Stimulated activated CD8-positive, alpha-beta memory T cell treated with anti-CD3 and anti-CD28 coated beads, Interleukin-7, amount 100 ng/mL, for 4 hours (primary cell): ENCODE data around the gene YTHDF1.
"Not testable (repeated sequence)": the region's sequence is repeated elsewhere in the genome, so short reads cannot be mapped to it uniquely, and the experiment has no call there.

Experiments
- DNase-seq, 2 donors: peaks; one replicate each; pipeline ENCODE4 v3.0.0-alpha.2; 2020; ENCODE audit warnings: low read depth in 2 of 2

Gene YTHDF1

DNA sequence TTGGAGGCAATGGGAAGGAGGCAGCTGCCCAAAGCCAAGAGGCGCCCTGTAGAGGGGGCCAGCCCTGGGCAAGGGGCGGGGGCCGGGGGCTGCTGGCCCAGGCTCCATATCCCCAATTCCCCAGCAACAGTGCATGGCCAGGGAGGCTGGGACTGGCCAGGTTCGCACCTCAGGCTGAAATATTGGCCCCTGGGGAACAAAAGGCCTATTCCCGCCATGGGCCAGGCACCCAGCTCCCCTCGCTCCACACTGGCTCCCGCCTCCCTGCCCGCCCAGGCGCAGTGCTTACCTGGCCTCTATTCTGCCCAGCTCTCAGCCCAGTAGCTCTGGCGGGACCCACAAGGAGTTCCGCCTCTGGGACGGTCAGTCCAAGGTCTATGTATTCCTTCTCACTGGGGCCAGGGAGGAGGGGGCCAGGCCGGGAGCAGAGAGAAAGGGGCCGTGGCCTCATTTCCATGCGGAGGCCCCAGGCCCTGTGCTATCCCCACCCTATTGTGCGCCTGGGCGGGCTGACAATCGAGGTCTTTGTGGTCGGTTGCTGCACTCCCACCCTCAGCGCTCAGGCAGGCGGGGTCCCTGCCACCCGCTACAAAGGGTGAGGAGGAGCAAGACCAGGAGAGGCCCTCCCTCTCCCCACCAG is 42.3 kb downstream of the YTHDF1 start:
- no peak for DNase-seq

GRCh38 chr20:63172726-63173125 is 43.2 kb downstream of the YTHDF1 start:
- DNase-seq: no peak

DNA sequence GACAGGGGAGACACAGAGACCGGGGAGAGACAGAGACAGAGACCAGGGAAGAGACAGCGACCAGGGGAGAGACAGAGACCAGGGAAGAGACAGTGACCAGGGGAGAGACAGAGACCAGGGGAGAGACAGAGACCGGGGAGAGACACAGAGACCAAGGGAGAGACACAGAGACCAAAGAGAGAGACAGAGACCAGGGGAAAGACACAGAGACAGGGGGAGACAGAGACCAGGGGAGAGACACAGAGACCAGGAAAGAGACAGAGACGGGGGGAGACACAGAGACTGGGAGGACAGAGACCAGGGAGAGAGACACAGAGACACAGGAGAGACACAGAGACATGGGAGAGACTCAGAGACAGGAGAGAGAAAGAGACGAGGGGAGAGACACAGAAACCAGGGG is 43.9 kb downstream of the YTHDF1 start:
- no peak for DNase-seq

- DNase-seq: no peak
Observed at GRCh38 chr20:63169681-63170080, 46.2 kb downstream of the YTHDF1 start.

DNA sequence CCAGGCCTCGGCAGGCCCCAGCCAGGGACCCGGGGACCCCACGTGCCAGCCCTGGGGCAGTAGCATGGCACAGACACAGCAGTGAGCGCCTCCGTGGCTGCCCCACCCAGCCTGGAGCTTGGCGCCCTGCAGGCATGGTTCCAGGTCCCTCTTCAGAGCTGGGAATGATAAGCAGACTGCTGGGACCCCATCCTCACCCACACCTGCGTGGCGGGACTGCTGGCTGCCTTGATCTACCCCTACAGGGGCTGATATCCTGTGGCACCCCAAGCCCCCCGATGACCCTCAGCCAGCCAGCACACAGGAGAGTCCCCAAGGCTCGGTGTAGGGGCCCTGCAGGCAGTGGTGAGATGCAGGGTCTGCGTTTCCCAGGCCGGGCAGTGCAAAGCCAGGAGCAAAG is 47.1 kb downstream of the YTHDF1 start:
- no peak for DNase-seq

GRCh38 chr20:63167918-63168520 is 47.9 kb downstream of the YTHDF1 start:
- DNase-seq: no peak

DNA sequence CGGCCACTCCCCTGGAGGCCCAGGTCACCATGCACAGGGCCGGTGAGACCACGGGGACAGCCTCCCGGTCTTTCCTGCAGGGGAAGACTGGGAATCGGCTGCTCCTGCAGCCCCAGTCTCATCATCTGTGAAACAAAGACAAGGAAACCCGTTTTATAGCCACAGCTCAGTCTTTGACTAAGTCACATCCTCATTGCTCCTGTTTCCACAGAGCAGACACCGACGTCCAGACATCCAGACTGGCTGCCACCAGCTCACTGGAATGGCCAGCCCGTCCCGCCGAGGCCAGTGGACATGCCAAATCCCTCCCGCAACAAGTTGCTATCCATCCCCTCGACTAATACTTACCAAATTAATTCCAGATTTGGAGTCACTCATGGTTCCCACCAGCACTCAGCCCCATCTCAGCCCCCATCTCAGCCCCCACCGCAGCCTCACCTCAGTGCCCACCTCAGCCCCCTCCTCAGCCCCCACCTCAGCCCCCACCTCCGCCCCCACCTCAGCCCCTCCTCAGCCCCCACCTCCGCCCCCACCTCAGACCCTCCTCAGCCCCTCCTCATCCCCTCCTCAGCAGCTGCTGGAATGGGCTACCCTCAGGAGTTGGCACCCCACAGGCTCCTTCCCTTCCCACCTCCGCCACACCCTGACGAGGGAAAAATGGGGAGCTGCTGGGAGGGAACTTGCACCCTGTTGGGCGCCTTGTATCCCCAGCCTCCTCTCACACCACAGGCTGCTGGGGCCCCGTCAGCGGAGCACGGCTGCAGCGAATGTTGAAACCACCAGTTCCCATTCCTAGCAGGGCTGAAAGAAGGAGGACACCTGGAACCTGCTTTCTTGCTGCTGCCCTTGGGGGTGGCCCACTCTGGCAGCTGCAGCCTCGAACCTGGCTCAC is 48.7 kb downstream of the YTHDF1 start:
- no peak for DNase-seq

- DNase-seq: no peak
Observed at GRCh38 chr20:63166193-63167020, 49.5 kb downstream of the YTHDF1 start.

DNA sequence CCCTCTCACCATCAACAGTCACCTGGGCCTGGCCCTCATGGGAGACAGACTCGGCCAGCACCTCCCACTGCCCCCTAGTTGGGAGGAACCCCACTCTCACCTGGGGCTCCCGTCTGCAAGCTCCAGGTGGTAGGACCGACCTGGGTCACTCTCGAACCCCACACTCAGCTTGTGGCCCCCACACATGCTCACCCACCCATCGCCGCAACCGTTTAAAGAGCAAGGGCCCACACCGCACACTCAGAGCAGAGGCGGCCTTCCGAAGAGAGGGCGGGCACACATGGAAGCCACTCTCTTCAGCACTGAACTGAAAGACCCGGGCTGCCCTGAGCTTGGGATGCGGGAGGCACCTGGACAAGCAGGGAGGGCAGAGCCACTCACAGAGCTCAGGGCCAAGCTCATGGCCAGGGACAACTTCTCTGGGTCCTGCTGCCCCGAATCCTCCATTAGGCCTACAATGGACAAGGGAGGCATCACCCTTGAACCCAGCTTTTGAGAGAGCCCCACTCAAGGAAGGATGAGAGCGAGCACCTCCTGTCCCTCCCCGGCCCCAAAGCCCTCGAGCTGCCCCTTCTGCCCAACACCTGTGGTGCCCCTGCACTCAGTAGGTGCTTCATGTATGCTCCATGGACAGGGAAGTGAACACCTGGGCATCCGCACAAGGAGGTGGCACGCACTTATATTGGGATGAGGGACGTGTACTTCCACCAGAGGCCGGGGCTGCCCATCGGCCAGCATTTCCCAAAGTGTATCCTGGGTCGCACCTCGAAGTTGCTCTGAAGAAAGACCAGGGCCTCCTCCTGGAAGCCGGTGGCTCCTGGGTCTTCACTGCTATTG is 50.4 kb downstream of the YTHDF1 start:
- DNase-seq: no peak

DNA sequence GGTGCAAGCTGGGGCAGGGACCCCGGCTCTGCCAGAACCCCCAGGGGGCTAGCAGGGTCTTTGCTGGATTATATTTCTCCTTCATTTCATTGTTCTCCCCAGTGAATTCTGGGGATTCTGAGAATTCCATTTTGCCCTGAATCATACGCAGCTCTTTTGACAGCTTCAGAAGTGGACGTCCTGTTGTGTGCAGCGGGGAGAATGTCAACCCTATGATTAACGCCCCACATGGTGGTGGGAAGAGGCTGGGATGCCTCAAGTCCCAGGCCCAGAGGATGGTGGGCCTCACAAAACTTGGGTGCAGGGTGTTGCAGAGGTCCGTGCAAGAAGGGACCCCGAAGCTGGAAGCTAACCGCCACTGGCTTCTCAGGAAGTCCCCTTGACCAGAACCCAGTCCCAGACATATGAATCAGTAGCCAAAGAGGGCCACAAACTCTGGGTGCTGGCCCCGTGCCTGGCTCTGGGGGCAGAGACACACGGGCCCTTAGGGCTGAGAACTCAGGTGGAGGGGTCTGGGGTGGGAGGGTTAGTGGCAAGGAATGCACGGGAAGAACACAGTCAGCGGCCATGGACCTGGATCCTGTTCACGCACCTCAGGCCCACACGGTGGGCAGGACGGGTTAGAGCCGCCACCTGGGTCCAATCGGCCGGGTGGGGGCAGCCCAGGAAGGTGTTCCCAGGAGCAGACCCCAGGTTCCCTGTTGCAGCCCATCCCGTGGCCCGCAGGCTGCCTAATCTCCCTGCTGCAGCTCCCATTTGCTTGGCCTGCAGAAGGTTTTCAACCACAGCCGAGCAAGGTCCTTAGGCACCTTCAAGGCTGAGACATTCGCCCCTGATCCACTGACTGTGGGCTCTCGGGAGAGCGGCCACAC is 51.2 kb downstream of the YTHDF1 start:
- no peak for DNase-seq

GRCh38 chr20:63163596-63164483 is 52.1 kb downstream of the YTHDF1 start:
- no peak for DNase-seq

DNA sequence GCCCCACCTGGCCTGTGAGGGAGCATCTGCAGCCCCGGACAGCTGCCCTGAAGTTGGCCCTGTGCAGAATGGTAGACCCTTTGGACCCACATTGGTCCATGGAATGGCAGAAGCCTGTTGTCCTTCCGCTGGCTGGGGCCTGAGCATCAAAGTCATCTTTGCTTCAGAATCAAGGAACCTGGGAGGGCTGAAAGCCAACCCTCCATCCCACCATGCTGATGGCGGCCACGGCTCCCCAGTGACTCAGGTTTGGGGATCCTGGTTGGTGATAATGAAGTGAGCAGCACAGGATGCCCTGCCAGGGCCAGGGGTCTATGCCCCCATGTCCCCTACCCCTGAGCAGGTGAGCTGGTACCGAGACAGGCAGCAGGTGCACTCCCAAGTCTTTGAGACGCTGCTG is 52.8 kb downstream of the YTHDF1 start:
- DNase-seq: no peak

DNA sequence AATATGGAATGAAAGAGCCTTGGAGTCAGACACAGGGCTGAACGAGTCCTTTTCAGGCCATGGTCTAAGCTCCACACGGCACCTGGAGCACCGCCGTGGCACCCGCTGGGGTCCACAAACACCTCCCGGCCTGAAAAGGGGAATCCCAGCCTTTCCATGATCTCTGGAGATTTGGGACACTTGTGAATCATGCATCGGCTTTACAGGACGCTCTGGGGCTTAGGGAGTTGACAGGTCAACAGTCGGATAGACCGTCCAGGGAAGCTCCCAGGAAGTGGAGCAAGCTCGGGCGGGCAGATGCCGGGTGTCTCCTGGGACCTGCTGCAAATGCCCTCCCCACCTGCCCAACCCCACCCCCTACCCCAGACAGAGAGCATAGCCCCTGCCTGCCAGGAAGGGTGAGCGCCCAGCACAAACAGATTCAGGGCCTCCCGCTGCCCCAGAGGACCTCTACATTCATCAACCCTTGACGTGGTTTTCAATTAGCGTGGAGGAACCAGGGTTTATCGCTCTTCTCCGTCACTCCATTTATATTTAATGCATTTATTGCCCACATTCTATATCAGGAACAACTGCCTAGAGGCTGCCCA is 53.6 kb downstream of the YTHDF1 start:
- no peak for DNase-seq

DNA sequence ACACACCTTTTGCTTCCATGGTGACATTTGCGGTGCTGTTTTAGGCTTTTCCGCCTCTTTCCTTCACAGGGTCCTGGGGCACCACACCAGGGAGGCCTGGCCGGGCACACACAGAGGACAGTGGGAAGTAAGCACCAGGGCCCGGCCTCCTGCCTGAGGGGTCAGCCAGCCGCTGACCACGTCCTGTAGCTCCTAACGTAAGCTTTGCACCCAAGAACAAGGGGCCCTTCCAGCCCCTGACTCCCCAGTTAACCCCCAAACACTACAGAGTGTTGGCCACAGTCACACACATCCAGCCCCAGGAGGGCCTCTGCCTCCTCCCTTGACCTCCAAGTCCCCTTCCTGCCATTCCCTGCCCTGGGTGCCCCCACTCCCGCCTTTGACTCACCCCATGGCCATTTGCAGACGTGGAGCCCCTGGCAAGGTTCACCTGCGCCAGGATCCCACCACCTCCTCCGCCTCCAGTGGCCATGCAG is 54.7 kb downstream of the YTHDF1 start:
- no peak for DNase-seq

DNA sequence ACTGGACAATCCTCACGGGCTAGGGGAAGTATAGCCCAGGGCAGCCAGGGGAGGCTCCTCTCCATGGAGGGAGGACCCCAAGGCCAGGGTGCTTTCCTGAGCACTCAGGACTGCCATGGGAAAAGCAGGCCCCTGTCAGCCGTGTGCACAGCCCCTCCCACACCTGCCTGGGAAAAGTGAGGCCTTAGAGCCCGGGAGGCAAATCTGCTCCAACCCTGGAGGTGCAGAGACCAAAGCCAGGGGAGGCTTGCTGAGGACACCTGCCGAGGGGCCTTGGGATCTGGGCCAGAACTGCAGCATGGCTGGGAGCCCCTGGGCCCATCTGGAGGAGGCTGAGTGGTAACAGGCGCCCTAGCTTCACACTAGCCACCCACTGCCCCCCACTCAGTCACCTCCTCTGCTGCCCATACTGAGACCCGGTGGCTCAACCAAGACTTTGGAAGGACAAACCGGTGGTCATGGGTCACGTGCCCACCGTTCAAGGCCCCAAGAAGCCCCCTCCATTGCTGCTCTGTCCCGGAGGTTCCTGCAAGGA is 55.2 kb downstream of the YTHDF1 start:
- no peak for DNase-seq

GRCh38 chr20:63159826-63160640 is 55.9 kb downstream of the YTHDF1 start:
- no peak for DNase-seq

GRCh38 chr20:63159251-63159650 is 56.7 kb downstream of the YTHDF1 start:
- not testable (repeated sequence) for DNase-seq
